GM18951 (cell line): Measurements from ENCODE around the gene TMEM218.

Experiments used
- POLR2A ChIP-seq: IDR thresholded peaks from 4 replicates; pipeline ENCODE4 v1.6.1; 2011; ENCODE audit warnings: mild to moderate bottlenecking; ENCODE audit not compliant: insufficient read length, insufficient read depth; ENCODE audit errors: extremely low read depth
- in situ Hi-C: fragments of 300-500 bp; cut with MboI; formaldehyde crosslinking; loops from one replicate; pipeline ENCODE4 v1.12.0; 2022; ENCODE audit warnings: low sequenced_read_pairs, mixed read lengths, inconsistent platforms; ENCODE audit not compliant: unreplicated experiment

The TMEM218 gene

DNA sequence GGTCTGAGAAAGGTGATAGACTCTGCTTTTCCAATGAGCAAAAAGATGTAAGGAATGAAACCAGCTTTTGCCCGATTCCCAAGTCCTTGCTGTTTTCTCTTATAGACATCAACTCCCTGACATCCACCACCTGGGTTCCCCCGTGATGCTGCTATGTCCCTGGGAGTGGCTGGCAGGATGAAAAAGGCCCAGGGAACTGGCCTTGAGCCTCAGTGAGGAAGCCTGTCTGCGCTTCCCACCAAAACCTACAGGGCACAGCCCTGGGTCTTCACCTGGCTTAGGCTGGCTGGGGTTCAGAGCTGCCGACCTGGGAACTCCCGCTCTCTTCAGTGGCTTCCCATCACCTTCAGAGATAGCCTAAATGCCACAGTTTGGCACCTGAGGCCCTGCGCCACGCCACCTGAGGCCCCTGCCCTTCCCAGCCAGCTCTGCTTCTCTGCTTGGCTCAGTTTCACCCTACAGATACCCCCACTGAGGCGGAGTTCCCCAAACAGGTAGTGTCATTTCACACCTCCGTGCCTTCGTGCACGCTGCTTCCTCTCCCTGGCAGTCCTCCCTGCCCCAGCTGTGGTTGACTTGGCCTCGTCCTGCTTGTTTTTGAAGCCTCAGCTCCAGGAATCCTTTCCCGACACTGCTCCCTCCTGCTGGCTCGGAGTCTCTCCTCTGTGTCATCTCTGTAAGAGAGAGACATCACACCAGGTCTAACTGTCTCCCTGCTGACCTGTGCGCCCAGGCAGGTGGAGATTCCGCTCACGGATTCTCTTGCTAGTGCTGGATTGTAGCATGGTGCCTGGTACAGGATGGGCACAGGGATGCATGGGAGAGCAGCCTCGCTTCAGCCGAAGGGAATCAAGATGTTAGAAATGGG lies 37.6 kb downstream of the TMEM218 start:
- in situ Hi-C loops, result no loop called here
- no peak for TF ChIP-seq POLR2A

DNA sequence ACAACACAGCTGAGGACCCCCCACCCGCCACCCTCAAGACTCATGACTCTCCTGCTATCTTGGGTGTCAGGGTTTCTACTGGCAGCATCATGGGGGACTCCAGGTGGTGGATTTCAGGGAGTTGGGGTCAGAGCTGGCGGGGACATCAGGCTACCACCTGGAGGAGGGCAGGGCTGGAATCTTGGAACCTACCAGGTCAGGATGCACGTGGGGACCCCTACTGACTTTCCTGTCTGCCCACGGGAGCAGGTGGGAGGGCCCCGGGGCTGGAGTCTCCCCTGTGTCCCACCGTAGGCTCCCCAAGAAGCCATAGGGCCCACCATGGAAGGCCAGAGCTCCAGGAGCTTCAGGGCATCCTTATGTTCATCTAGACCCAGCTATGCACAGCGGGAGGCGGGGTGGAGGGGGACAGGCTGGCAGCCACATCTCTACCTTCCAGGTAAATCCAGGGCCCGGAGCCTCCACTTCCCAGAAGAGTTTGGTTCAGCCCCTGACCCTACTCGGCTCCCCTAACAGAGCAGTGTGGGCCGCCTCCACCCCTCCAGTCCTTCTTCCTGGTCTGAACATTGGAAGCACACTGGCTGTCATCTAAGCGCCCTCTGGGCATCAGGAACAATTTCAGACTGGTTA lies 38.4 kb downstream of the TMEM218 start:
- no peak for TF ChIP-seq POLR2A
- in situ Hi-C loops, result no loop called here

DNA sequence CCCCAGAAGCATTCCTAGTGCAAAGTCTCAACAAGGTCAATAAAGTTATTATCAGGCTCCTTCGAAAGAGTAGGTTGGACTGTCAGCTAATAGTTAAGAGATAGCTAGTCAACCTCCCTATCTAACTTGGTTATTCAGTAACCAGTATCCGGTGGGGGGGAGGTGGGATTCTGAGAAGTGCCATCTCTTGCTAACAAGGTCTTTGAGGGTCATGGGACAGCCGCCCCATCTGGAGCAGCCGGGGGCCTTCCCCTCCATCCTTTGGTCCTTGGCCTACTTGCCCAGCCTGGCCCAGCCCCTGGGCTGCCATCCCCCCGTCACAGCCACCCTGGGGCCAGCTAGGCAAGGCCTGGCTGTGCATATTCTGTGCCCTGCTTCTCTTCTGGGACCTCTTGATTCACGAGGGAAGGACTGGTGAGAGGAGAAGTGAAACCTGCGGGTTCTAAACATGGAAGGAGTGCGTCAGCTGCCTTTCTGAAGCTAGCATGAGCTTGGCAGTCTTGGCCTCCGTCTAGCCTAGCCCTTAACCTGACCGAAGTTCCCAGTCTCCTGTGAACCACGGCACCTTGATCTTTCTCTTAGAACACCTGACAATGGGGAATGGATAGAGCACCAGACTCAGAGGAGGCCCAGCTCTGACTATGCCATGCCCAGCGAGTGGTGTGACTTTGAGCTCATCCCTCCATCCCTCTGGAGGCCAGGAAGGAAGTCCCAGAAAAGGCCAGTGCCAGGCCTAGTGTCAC lies 39.0 kb downstream of the TMEM218 start:
- TF ChIP-seq POLR2A, result peak; percentile 61
- in situ Hi-C loops, result no loop called here

DNA sequence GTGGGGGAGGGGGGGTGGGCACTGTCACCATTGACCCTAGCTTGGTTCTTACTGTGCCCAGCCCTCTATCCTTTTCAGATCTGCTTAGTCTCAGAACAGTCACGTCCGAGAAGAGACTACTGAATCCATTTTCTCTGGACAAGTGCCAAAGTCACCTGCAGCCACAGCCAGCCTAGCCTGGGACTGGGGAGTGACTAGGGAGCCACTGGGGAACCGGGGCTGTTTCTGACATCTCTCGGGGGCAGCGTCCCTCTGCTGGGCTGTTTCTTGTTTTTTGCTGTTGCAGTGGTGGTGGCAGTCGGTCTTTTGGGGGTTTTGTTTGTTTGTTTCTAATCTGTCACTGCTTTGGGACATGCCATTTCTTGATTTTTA lies 39.6 kb downstream of the TMEM218 start:
- in situ Hi-C loops, result no loop called here
- no peak for TF ChIP-seq POLR2A

DNA sequence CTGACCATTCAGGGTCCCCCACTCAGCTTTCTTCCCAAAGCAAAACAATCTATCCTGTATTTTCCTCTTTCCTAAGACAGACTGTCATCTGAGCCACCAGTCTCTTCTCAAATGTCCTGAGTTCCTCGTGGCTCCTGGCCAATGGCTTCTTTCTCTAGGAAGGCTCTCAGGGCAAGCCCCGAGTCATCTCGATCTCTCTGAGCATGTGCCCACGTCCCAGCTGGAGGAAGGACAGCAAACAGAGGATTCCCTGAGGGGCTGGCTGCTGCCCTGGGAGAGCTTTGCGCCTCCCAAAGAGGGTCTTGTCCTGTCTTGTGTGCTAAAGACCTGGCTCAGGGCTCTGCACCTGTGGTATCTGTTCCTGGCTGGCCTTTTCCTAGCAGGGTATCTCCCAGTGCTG lies 40.0 kb downstream of the TMEM218 start:
- in situ Hi-C loops, result no loop called here
- no peak for TF ChIP-seq POLR2A

DNA sequence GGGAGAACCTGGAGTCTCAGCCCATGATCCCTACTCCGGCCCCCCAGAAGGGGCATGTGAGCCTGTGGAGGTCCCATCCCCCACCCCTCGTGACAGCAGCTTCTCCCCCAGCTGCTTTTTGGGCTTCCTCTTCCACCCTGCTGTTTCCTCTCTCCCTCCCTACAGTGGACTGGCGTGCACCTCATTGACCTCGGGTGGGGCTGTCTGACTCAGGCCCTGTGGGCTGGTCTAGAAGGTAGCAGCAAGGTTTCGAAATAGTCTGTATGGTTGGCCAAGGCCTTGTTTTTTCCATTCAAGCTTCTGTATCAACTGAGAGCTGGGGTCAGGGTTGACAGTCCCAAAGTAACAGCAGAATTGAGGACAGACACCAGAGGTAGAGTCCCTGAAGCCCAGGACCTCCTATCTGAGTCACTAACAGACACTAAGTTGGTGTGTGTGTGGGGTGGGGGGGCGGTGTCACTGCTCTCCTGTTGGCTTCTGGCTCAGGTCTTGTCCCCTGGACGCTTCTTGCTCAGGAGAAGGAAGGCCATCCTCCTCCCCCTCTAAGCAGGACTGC lies 40.6 kb downstream of the TMEM218 start:
- TF ChIP-seq POLR2A, result peak; percentile 41
- in situ Hi-C loops, result no loop called here

DNA sequence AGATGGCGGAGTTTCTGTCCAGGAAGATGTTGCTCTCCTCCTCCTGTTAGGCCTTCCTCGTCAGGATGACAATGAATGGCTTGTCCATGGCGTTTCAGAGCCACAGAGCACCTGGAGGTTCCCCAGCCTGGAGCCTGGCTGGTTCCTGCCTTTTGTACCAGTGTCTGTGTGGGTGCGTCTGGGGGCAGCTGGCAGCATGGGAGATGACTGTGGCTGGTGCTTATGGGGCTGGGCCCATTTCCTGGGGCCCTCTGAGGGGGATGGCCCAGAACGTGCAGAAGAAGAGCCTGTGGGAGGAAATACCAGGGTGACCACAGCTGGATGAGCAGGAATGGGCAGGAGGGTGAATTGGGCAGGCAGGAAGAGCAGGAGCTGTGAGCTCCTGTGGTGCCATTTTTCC lies 41.6 kb downstream of the TMEM218 start:
- in situ Hi-C loops, result no loop called here

DNA sequence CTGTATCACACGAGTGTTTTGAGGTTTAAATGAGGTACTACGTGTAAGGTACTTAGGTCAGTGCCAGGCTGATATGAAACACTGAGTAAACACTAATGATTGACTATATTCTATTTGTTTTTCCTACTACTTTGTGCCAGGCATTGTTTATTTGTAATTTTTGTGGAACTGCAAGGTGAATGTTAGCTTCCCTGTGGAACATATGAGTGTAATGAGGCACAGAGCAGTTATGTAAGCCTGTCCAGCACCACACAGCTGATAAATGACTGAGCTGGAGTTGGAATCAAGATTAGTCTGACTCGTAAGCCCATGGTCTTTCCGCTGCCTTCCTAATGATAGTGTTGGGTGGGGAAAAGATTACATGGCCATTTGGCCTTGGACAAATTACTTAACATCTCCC lies 42.4 kb downstream of the TMEM218 start:
- in situ Hi-C loops, result no loop called here
- TF ChIP-seq POLR2A, result no peak

More for the DNA sequence above, 41.6 kb downstream of the TMEM218 start:
- peak; percentile 22 for TF ChIP-seq POLR2A

DNA sequence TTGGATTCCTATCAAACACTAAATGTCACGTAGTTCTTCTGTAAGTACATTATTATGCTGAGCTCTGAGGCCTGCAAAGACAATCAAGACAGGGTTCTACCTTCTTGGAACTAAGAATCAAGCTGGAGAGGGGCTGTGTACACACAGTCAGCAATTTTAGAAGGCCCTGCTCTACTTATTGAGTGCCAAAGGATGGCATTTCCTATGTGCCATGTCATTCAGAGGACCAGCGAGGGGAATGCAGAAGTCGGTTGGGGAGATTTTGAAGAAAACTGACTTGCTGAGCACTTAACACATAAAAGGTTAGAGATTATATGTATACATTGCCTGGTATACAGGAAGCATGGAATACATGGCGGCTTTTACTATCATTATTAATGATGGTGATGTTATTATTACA lies 43.1 kb downstream of the TMEM218 start:
- in situ Hi-C loops, result no loop called here
- TF ChIP-seq POLR2A, result no peak

DNA sequence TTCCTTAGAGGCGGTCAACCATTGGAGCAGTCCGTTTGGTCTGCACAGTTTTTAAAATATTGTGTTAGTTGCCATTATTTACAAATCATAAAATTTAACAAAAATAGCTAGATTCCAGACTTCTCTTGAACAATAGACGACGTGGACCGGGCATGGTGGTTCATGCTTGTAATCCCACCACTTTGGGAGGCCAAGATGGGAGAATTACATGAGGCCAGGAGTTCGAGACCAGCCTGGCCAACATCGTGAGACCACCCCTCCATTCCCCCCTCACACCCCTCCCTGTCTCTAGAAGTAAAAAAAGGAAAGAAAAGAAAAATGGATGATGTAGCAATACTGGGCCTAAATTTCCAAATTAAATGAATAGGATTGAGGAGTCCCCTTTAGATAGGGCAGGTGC lies 47.4 kb downstream of the TMEM218 start:
- no peak for TF ChIP-seq POLR2A
- in situ Hi-C loops, result no loop called here

DNA sequence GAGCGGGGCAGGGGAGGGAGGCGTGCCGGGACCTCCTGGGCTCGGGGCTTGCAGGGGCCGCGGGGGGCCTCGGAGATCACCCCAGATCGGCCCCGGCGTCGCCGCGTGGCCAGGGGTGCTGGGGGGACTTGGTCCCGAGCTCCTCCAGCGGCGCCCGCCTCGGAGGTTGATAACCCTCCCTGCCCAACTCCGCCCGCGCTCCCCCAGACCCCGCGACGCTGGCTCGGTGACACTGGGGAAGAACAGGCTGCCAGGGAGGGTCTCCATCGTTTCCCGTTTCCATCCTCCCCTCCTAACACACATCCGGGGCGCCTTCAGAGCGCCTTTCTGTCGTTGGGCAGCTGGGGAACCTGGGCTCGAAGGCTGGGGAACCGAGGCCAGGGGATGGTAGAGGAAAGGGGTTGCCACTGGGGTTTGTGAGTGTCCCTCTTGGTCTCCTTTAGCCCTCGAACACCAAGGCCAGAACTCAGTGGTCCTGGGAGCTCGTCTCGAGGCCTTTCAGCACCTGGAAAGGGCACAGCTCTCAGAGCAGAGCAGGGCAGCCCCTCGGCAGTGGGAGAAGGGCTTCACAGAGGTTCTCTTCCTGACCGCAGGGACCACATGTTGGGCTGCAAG lies 47.9 kb downstream of the TMEM218 start:
- in situ Hi-C loops, result no loop called here
- no peak for TF ChIP-seq POLR2A

DNA sequence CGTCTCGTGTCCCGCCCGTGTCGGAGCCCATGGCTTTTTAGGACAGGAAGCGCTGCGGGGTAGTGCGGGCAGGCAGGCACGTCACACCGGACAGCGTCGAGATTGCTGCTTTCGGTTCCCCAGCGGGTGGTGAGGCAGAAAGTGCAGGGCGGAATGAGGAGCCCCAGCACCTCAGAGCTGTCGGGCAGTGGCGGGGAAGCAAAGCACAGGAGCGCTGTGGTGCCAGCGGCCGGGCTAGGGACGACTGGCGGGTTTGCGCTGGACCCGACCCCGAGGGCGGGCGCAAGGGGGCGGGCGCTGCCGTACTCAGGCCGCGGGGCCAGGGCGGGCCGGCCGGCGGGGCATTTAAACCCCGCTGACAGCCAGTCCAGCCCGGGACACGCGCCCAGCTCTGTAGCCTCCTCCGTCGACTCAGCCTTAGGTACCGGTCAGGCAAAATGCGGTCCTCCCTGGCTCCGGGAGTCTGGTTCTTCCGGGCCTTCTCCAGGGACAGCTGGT lies 48.4 kb downstream of the TMEM218 start, which contains the start of gene SLC37A2:
Gene SLC37A2, plus strand, starts transcription at position 375 of the 498 bp plus-strand sequence. Its CDS starts 63 bp downstream, at position 438.
- in situ Hi-C loops, result no loop called here
- TF ChIP-seq POLR2A, result peak; percentile 86
